IPS-NIHi7 (cell line): ENCODE data around the gene SEPTIN7.

Source experiments
- DNase-seq: peaks from one replicate; pipeline ENCODE4 v3.0.0; 2012; ENCODE audit warnings: mixed read lengths; ENCODE audit errors: extremely low spot score

Gene SEPTIN7

GRCh38 chr7:35839860-35840854 lies 39.3 kb downstream of the SEPTIN7 start:
- no peak for DNase-seq

- no peak for DNase-seq
Measured at GRCh38 chr7:35846816-35847412, 46.1 kb downstream of the SEPTIN7 start.

GRCh38 chr7:35848725-35849124 lies 47.9 kb downstream of the SEPTIN7 start:
- DNase-seq: no peak

- DNase-seq: peak; percentile 7
Measured at GRCh38 chr7:35849158-35849831, 48.4 kb downstream of the SEPTIN7 start.

DNA sequence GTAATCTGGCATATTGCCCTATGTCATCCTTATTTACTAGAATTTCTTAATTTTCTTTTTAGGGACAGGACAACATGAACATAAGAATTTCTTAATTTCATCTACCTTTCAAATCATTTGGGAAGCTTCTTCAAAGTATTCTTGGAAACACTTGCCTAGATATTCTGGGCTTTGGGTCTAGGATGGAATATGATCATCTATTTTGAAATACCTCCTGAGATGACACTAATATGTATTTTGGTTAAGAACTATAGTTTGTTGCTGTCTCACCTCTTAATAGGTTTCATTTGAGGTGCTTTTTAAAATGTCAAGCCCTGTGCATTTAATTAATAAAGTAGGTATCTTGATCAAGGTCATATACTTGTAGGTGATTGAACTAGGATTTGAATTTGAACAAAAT lies 49.1 kb downstream of the SEPTIN7 start:
- no peak for DNase-seq
